NCI-H2196 (cell line): Measurements from ENCODE around the gene LTBP2.

Experiments
- DNase-seq: peaks from one replicate; lab custom pipeline; 2025; ENCODE audit not compliant: unreplicated experiment; lab: John Stamatoyannopoulos, UW

LTBP2 gene

GRCh38 chr14:74614508-74615495, 2.8 kb upstream of the LTBP2 start:
- DNase-seq, result no peak

- DNase-seq, result no peak
Measured at GRCh38 chr14:74613211-74613914, 1.3 kb upstream of the LTBP2 start.

- DNase-seq, result peak; percentile 92
Measured at GRCh38 chr14:74612350-74613021, 449 bp upstream of the LTBP2 start.

GRCh38 chr14:74610866-74611649, 979 bp downstream of the LTBP2 start:
- no peak for DNase-seq

GRCh38 chr14:74610199-74610865, 1.7 kb downstream of the LTBP2 start:
- no peak for DNase-seq

GRCh38 chr14:74609721-74610120, 2.3 kb downstream of the LTBP2 start:
- no peak for DNase-seq

- DNase-seq, result peak; percentile 85
Measured at GRCh38 chr14:74608959-74609611, 3.0 kb downstream of the LTBP2 start.

- no peak for DNase-seq
Measured at GRCh38 chr14:74606727-74607126, 5.3 kb downstream of the LTBP2 start.

GRCh38 chr14:74605531-74606223, 6.4 kb downstream of the LTBP2 start:
- DNase-seq, result no peak

GRCh38 chr14:74604911-74605310, 7.1 kb downstream of the LTBP2 start:
- DNase-seq, result no peak

- no peak for DNase-seq
Measured at GRCh38 chr14:74604157-74604556, 7.9 kb downstream of the LTBP2 start.

GRCh38 chr14:74601982-74602381, 10.1 kb downstream of the LTBP2 start:
- no peak for DNase-seq

- DNase-seq, result no peak
Measured at GRCh38 chr14:74599946-74600345, 12.1 kb downstream of the LTBP2 start.

- DNase-seq, result no peak
Measured at GRCh38 chr14:74599321-74599761, 12.7 kb downstream of the LTBP2 start.

- no peak for DNase-seq
Measured at GRCh38 chr14:74596741-74597450, 15.1 kb downstream of the LTBP2 start.

- DNase-seq, result no peak
Measured at GRCh38 chr14:74595006-74595735, 16.9 kb downstream of the LTBP2 start.

GRCh38 chr14:74594606-74595005, 17.4 kb downstream of the LTBP2 start:
- DNase-seq, result no peak

GRCh38 chr14:74594029-74594428, 18.0 kb downstream of the LTBP2 start:
- DNase-seq, result no peak
